GM18909 (cell line): ENCODE data around the gene TIMM44.

Source experiments
- ATAC-seq: cut with Tn5 transposase; IDR thresholded peaks from one replicate; pipeline ENCODE4 v1.9.1; 2021; ENCODE audit warnings: mild to moderate bottlenecking; ENCODE audit not compliant: unreplicated experiment, poor library complexity

TIMM44 gene

DNA sequence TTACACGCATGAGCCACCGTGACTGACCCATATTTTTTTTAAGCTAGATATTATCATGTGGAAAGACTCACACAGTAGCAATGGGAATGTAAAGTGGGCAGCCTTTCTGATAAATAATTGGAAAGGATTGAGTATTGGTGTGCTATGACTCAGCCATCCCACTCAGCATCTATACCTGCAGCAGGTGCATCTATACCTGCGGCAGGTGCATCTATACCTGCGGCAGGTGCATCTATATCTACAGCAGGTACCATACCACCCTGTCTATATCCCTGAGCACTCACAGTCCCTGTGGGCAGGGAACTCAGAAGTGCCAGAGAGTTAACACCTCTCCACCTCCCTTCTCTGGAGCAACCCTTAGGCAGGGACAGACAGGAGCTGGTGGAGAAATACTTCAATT is 60.4 kb downstream of the TIMM44 start:
- ATAC-seq = no peak

GRCh38 chr19:7881910-7882309 is 61.6 kb downstream of the TIMM44 start:
- no peak for ATAC-seq

DNA sequence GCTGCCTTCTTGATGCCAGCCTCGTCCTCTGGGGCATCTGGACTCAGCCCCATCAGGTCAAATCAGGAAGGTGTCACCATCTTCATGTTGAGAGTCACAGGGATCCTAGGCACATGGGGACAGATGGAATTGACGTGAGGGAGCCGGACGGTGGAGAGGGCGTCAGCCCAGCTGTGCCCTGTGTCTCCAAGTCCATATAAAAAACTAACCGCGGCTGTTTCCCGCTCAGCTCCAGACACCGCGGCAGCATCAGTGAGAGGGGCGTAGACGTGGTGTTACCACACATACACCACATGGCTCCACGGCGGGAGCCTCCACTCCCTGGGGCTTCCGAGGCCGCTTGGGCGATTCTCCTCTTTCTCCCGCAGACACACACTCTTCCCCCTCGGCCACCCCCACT is 63.6 kb downstream of the TIMM44 start:
- ATAC-seq = no peak

DNA sequence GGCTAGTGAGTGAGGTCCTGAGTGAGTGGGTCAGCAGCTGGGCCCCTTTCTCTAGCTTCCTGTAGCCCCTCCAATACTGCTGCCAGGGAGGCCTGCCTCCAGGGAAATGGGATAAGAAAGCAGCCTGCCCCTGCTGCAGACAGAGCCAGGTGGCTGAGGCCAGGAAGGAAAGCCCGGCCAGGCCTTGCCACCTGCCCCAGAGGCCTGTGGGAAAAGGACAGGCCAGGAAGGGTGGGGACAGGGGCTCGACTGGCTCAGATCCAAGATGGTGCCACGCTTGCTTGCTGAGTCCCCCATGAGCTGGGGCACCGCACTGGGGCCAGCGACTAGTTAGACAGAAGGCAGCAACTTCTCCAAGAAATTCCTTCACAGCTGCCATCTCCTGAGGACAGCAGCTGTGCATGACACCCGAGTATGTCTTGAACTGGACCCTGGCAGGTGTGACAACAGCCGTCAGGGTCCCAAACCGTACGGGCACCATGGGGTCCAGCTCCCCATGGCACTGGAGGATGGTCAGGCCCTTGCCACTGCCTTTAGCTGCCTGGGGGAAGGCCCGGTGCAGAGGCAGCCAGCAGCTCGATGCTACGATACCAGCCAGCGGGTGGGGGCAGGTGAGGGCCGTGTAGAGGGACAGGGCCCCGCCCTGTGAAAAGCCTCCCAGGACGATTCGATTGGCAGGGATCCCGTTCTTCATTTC is 64.2 kb downstream of the TIMM44 start:
- ATAC-seq = no peak

- ATAC-seq = no peak
Measured at GRCh38 chr19:7877249-7877836, 66.1 kb downstream of the TIMM44 start.
